ENCODE results near the gene SGSM1. TPM values are rescaled to one million over a fixed set of nuclear protein-coding genes. Genes with fewer than 3 reads are reported as not detected.

The SGSM1 gene
- total RNA-seq, 1 experiment from 2014 or later = 5.1 TPM

DNA sequence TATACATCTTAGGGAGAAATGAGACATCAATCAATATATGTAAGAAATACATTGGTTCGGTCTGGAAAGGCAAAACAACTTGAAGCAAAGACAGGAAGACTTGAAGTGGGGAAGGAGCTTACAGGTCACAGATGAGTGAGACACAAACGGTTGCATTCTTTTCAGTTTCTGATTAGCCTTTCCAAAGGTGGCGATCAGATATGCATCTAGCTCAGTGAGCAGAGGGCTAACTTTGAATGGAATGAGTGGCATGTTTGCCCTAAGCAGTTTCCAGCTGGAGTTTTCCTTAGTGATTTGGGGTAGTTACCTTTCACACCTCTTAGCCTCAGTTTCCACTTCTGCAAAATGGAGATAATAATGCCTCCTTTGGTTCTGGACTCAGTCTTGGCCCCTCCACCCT is 124.7 kb downstream of the SGSM1 start:
- no peaks in the 10 kb centered on the region for H3K9me3 ChIP-seq (ENCODE audit: control insufficient read depth in 1 of 2, insufficient read depth in 1 of 2, low read depth in 1 of 2, low read length in 2 of 2)
- no peak overlapping the region for H2AFZ ChIP-seq (ENCODE audit: low read depth, low read length, poor library complexity, severe bottlenecking)
- no peak overlapping the region for H3K4me3 ChIP-seq (replicated peaks in 1 of 2; ENCODE audit: low read depth in 1 of 2, low read length in 2 of 2)
- ChIA-PET CTCF (interaction anchor here (1.4 kb wide), 1 partner anchor 8 kb away, joined by 3 read pairs; no protein-coding TSS in a partner anchor), POLR2A (no interaction called here), RAD21 (ENCODE audit: low non-redundant PET in 1 of 2, low total read pairs in 2 of 2, uncharacterized antibody in 2 of 2, unreplicated experiment in 2 of 2) (interaction anchor here in 1 of 2 experiments (1.0 kb wide), 1 partner anchor 119 kb away, joined by 3 read pairs; no protein-coding TSS in a partner anchor)
- no TSS peak for BruUV-seq (replicated peaks)
- no peaks in the 10 kb centered on the region for H3K36me3 ChIP-seq (ENCODE audit: control insufficient read depth in 1 of 2, insufficient read depth in 2 of 2, low read length in 2 of 2)
- H3K27ac ChIP-seq (ENCODE audit: low read depth, low read length) = no peak overlapping the region
- no peaks in the 10 kb centered on the region for H3K9me2 ChIP-seq (ENCODE audit: insufficient read depth)
- H3K4me1 ChIP-seq (ENCODE audit: control insufficient read depth in 1 of 2, insufficient read depth in 2 of 2, low read length in 2 of 2) = peaks cover 7 to 11% of the 10 kb centered on the region in 2 experiments
- no peaks in the 10 kb centered on the region for H3K79me2 ChIP-seq (ENCODE audit: insufficient read depth, low read length)
- H3K4me2 ChIP-seq (ENCODE audit: low read length) = no peak overlapping the region
- no peak for DNase-seq (ENCODE audit: low read depth, low spot score)
- intact Hi-C loops (cut with micrococcal nuclease) = no loop called here
- H3K9ac ChIP-seq (ENCODE audit: low read length) = no peak overlapping the region
- TF ChIP-seq TCF7L2 (IDR thresholded peaks at IDR 0.05; ENCODE audit: borderline replicate concordance, extremely low read depth, insufficient read depth, insufficient read length) = no peak
- TF ChIP-seq, protein P1, sequence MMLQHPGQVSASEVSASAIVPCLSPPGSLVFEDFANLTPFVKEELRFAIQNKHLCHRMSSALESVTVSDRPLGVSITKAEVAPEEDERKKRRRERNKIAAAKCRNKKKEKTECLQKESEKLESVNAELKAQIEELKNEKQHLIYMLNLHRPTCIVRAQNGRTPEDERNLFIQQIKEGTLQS (IDR thresholded peaks at IDR 0.05) = no peak
- TF ChIP-seq POLR2AphosphoS5 (IDR thresholded peaks at IDR 0.05; ENCODE audit: low read depth, low read length) = no peak
- no peak for TF ChIP-seq RAD21 (IDR thresholded peaks at IDR 0.05; ENCODE audit: low read depth)
- H4K20me1 ChIP-seq (ENCODE audit: insufficient read depth) = no peaks in the 10 kb centered on the region
- peaks cover 18% of the 10 kb centered on the region for H3K27me3 ChIP-seq (ENCODE audit: insufficient read depth, low read length)
- ATAC-seq = no peak

DNA sequence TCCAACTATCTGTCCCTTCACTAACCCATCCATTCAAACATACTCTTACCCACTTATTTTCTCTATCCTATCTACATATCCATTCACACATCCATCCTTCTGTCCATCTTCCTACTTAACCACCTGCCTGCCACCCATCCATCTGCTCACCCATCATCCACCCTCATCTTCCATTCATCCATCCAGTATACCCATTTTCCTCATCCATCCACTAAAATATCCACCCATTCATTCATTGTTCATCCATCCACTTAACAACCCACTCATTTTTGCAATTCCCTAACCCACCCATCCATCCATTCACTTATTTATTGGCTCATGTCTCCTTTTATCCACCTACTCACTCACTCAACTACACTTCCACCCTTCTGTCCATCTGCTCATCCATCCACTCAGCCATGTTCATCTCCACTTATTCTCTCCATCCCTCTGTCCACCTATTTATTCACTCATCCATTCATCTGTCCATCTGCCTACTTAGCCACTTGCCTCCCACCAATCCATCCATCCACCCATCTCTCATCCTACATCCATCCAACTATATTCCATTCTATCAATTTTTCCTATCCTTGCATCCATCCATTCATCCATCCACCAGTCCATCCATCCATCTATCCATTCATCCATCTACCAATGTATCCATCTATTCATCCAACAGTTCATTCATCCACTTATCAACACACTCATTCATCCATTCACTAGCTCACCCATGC is 129.9 kb downstream of the SGSM1 start:
- Histone ChIP-seq H3K36me3 (ENCODE audit: control insufficient read depth in 1 of 2, insufficient read depth in 2 of 2, low read length in 2 of 2) (no peaks in the 10 kb centered on the region), H3K9ac (ENCODE audit: low read length) (no peak overlapping the region), H3K79me2 (ENCODE audit: insufficient read depth, low read length) (no peaks in the 10 kb centered on the region), H3K27ac (ENCODE audit: low read depth, low read length) (no peak overlapping the region), H3K9me2 (ENCODE audit: insufficient read depth) (no peaks in the 10 kb centered on the region), H2AFZ (ENCODE audit: low read depth, low read length, poor library complexity, severe bottlenecking) (no peak overlapping the region), H4K20me1 (ENCODE audit: insufficient read depth) (no peaks in the 10 kb centered on the region), H3K4me1 (ENCODE audit: control insufficient read depth in 1 of 2, insufficient read depth in 2 of 2, low read length in 2 of 2) (no peaks in the 10 kb centered on the region; a peak in 1 of 4 replicates), H3K9me3 (ENCODE audit: control insufficient read depth in 1 of 2, insufficient read depth in 1 of 2, low read depth in 1 of 2, low read length in 2 of 2) (no peaks in the 10 kb centered on the region), H3K4me2 (ENCODE audit: low read length) (no peak overlapping the region), H3K4me3 (replicated peaks in 1 of 2; ENCODE audit: low read depth in 1 of 2, low read length in 2 of 2) (no peak overlapping the region), H3K27me3 (ENCODE audit: insufficient read depth, low read length) (peaks cover 12% of the 10 kb centered on the region)
- CTCF ChIA-PET = no interaction called here
- POLR2A ChIA-PET = no interaction called here
- BruUV-seq (replicated peaks) = no TSS peak
- intact Hi-C loops (cut with micrococcal nuclease) = loop anchor here (5.0 kb wide), 1 partner anchor 169 kb away; no protein-coding TSS in a partner anchor
- RAD21 ChIA-PET (ENCODE audit: low non-redundant PET in 1 of 2, low total read pairs in 2 of 2, uncharacterized antibody in 2 of 2, unreplicated experiment in 2 of 2) = no interaction called here
- no peak for ATAC-seq
- DNase-seq (ENCODE audit: low read depth, low spot score) = no peak
- TF ChIP-seq YY1 (IDR thresholded peaks at IDR 0.05; ENCODE audit: extremely low read depth, insufficient replicate concordance, low read depth, low read length) (no peak), POLR2A (IDR thresholded peaks at IDR 0.05; ENCODE audit: borderline replicate concordance, extremely low read depth, insufficient read depth, insufficient read length) (no peak)
